Breast epithelium (tissue), 3 donors: Measurements from ENCODE around the gene PRKN.

Source experiments
- CTCF ChIP-seq, 3 donors: fragments of 450-650 bp; IDR thresholded peaks; one replicate each; pipeline ENCODE4 v1.5.1; 2016 to 2017; ENCODE audit warnings: antibody characterized with exemption in 3 of 3, mild to moderate bottlenecking in 3 of 3, moderate library complexity in 3 of 3
- POLR2AphosphoS5 ChIP-seq, 3 donors: sonication (generic); formaldehyde crosslinking; IDR thresholded peaks; one replicate each; pipeline ENCODE4 v1.6.1; 2017; ENCODE audit warnings: antibody characterized with exemption in 3 of 3

GRCh38 chr6:161954077-161954476 lies 773.5 kb downstream of the PRKN start:
- TF ChIP-seq POLR2AphosphoS5 (IDR thresholded peaks at IDR 0.05), result no peak
- no peak for TF ChIP-seq CTCF (IDR thresholded peaks at IDR 0.05)
